Stomach (tissue), 19 donors: Measurements from ENCODE around the gene USP17L13. TPM values are rescaled to one million over a fixed set of nuclear protein-coding genes. Genes with fewer than 3 reads are reported as not detected.
A peak's percentile ranks its signal among the peaks of the same experiment; 100 is the strongest.
"Not testable (repeated sequence)": the region's sequence is repeated elsewhere in the genome, so short reads cannot be mapped to it uniquely, and the experiment has no call there.

Experiments
- DNase-seq, 2 donors: peaks; one replicate each; pipeline versions ENCODE4 v3.0.0 to v3.0.0-alpha.2; 2013 to 2019
- H3K27ac ChIP-seq, 5 donors: fragments of 200-600 bp in 4 of 5; sonication (generic) in 4 of 5; one replicate each; pipeline ENCODE4 v1.5.1; 2013 to 2019; ENCODE audit warnings: mild to moderate bottlenecking in 1 of 5, moderate library complexity in 1 of 5
- H3K27me3 ChIP-seq, 3 donors: fragments of 200-600 bp; sonication (generic); one replicate each; pipeline ENCODE4 v1.5.1; 2017 to 2019; ENCODE audit warnings: mixed run types in 1 of 3
- H3K36me3 ChIP-seq, 4 donors: fragments of 200-600 bp; sonication (generic); 1 replicate in 3 of 4; 2 replicates in 1 of 4; pipeline ENCODE4 v1.5.1; 2016 to 2019
- H3K4me1 ChIP-seq, 4 donors: fragments of 200-600 bp; sonication (generic); one replicate each; pipeline ENCODE4 v1.5.1; 2016 to 2019
- H3K4me3 ChIP-seq, 4 donors: fragments of 200-600 bp; sonication (generic) in 3 of 4; one replicate each; pipeline ENCODE4 v1.5.1; 2016 to 2019; ENCODE audit warnings: mild to moderate bottlenecking in 1 of 4
- H3K9me3 ChIP-seq, 4 donors: fragments of 200-600 bp; sonication (generic); one replicate each; pipeline ENCODE4 v1.5.1; 2016 to 2019
- WGBS, 5 donors: extraction: QIAGEN DNeasy Blood & Tissue Kit in 3 of 5; methylation state at CpG; one replicate each; pipeline versions ENCODE4 v1.1.5 to v1.1.7; 2013 to 2018; 5-methylcytosine and 5-hydroxymethylcytosine counted together
- intact Hi-C: fragments of 100-400 bp; cut with DNase I; formaldehyde crosslinking; loops from one replicate; pipeline ENCODE4 v1.15.1; 2023; ENCODE audit warnings: low total_unique reads
- long read RNA-seq, 10 donors: transcript quantifications; one replicate each; lab custom pipeline, GENCODE V29; 2026
- polyA plus RNA-seq, 3 donors: library from polyadenylated mRNA; stranded (reverse); fragments of 200-250 nt; gene quantifications; one replicate each; pipeline ENCODE4 v1.2.3, GENCODE V29; 2013
- total RNA-seq, 5 donors: library from RNA; depleted of rRNA; stranded (reverse); fragments of >200 nt; gene quantifications; one replicate each; pipeline versions ENCODE4 v1.1.0 to v1.2.3, GENCODE V29; 2014 to 2016
- donor health status: healthy with polysubstance abuse.
- donor health status: Bipolar disorder and iron deficiency.
- donor health status: healthy.

Gene USP17L13
- total RNA-seq (not detected), polyA plus RNA-seq (not detected)
- long read RNA-seq, donor 1: 0 reads
- long read RNA-seq, donor 2: 0 reads
- long read RNA-seq, donor 3: 0 reads
- long read RNA-seq, donor 4: 0 reads
- long read RNA-seq, donor 5: 0 reads
- long read RNA-seq, donor 6: 0 reads
- long read RNA-seq, donor 7: 0 reads
- long read RNA-seq, donor 8: 0 reads
- long read RNA-seq, donor 9: 0 reads
- long read RNA-seq, donor 10: 0 reads

DNA sequence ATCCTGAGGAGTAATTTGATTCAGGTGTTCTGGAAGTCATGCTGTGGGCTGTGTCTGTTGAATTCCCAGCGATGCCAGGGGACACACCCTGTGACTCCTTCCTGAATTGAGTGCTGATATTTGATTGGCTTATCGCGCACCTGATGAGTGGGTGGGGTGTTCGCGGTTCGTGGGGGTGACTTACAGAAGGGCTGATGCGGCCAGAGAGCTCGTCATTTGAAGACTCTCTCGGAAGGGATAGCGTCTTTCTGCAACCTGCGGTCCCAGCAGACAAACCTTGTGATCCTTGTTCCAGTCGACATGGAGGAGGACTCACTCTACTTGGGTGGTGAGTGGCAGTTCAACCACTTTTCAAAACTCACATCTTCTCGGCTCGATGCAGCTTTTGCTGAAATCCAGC is at the start of gene USP17L13:
TSS of gene USP17L13 (plus strand) at position 301 of the 400 bp plus-strand sequence. CDS start at position 301, 0 bp downstream.
- not testable (repeated sequence) for DNase-seq
- no CpG with 5 or more reads among the region's 14 CpGs for WGBS, 5 donors

GRCh38 chr4:9210357-9210756 is 14.3 kb upstream of the USP17L13 start, which contains the start of gene USP17L10:
Gene USP17L10 (plus strand): TSS chr4:9210657. CDS start chr4:9210657, 0 bp downstream.
- 92% methylated on average over 11 of the region's 13 CpGs; no CpG with 5 or more reads in 4 of the 5 donors for WGBS, 5 donors
- intact Hi-C loops, DNase-seq: not testable (repeated sequence)

More for the DNA sequence above, at the start of gene USP17L13:
- H3K36me3 ChIP-seq, H3K27me3 ChIP-seq, H3K4me1 ChIP-seq, H3K4me3 ChIP-seq, H3K27ac ChIP-seq, intact Hi-C loops, H3K9me3 ChIP-seq: not testable (repeated sequence)

DNA sequence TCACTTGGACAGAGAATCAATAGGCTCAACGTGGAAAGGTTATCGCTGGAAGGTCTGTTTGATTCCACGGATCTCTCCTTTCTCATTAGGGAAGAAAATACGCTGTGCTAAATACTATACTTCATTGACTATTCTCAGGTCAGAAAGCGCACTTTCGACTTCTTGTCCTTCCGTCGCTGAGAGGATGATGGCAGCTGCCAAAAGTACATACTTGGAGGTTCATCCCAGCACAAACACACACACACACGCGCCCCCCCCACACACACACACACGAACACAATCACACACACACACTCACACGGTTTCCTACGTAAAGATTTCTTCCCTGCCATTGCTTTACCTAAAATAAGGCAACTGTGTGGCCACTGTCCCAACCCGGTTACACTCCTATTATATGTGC is 10.0 kb upstream of the USP17L13 start:
- H3K27ac ChIP-seq: not testable (repeated sequence)

More at GRCh38 chr4:9210357-9210756, 14.3 kb upstream of the USP17L13 start, which contains the start of gene USP17L10:
- H3K27ac ChIP-seq, H3K36me3 ChIP-seq, H3K9me3 ChIP-seq, H3K4me3 ChIP-seq, H3K27me3 ChIP-seq, H3K4me1 ChIP-seq: not testable (repeated sequence)

DNA sequence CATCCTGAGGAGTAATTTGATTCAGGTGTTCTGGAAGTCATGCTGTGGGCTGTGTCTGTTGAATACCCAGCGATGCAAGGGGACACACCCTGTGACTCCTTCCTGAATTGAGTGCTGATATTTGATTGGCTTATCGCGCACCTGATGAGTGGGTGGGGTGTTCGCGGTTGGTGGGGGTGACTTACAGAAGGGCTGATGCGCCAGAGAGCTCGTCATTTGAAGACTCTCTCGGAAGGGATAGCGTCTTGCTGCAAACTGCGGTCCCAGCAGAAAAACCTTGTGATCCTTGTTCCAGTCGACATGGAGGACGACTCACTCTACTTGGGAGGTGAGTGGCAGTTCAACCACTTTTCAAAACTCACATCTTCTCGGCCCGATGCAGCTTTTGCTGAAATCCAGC is 9.6 kb upstream of the USP17L13 start, which contains the start of gene USP17L11:
TSS of gene USP17L11 (plus strand) at position 301 of the 400 bp plus-strand sequence. CDS start at position 301, 0 bp downstream.
- H3K4me1 ChIP-seq, H3K27me3 ChIP-seq, H3K4me3 ChIP-seq, H3K36me3 ChIP-seq, H3K27ac ChIP-seq, intact Hi-C loops, DNase-seq, H3K9me3 ChIP-seq: not testable (repeated sequence)
- WGBS, 5 donors: 96% methylated on average over 10 of the region's 14 CpGs; no CpG with 5 or more reads in 4 of the 5 donors

More for the DNA sequence above, 10.0 kb upstream of the USP17L13 start:
- H3K4me1 ChIP-seq, intact Hi-C loops, H3K4me3 ChIP-seq, H3K36me3 ChIP-seq, H3K9me3 ChIP-seq, H3K27me3 ChIP-seq: not testable (repeated sequence)
- 73 to 83% (median 81%) methylated on average over 9 to 11 of the region's 14 CpGs for WGBS, 5 donors
- DNase-seq: peak in 1 of 2 donors; percentile 18

GRCh38 chr4:9219852-9220251 is 4.8 kb upstream of the USP17L13 start, which contains the start of gene USP17L12:
Gene USP17L12 (plus strand): TSS chr4:9220152. CDS start chr4:9220152, 0 bp downstream.
- H3K27me3 ChIP-seq, H3K4me1 ChIP-seq, H3K36me3 ChIP-seq, H3K27ac ChIP-seq, H3K9me3 ChIP-seq, intact Hi-C loops, DNase-seq, H3K4me3 ChIP-seq: not testable (repeated sequence)
- WGBS, 5 donors: no CpG with 5 or more reads among the region's 13 CpGs

DNA sequence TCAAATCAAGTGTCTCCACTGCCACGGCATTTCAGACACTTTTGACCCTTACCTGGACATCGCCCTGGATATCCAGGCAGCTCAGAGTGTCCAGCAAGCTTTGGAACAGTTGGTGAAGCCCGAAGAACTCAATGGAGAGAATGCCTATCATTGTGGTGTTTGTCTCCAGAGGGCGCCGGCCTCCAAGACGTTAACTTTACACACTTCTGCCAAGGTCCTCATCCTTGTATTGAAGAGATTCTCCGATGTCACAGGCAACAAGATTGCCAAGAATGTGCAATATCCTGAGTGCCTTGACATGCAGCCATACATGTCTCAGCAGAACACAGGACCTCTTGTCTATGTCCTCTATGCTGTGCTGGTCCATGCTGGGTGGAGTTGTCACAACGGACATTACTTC is 5.6 kb downstream of the USP17L13 start:
- H3K4me1 ChIP-seq, H3K27ac ChIP-seq, intact Hi-C loops, H3K27me3 ChIP-seq, H3K9me3 ChIP-seq, H3K4me3 ChIP-seq, H3K36me3 ChIP-seq: not testable (repeated sequence)
- 88 to 92% (median 89%) methylated on average over 2 to 5 of the region's 8 CpGs for WGBS, 5 donors
- peak in 1 of 2 donors; percentile 22 for DNase-seq

GRCh38 chr4:9234085-9234484 is 9.4 kb downstream of the USP17L13 start, which contains the start of gene USP17L15:
Gene USP17L15 (plus strand): TSS chr4:9234385. CDS start chr4:9234385, 0 bp downstream.
- H3K4me3 ChIP-seq, H3K36me3 ChIP-seq, DNase-seq, H3K27ac ChIP-seq, intact Hi-C loops, H3K27me3 ChIP-seq, H3K9me3 ChIP-seq, H3K4me1 ChIP-seq: not testable (repeated sequence)
- WGBS, 5 donors: no CpG with 5 or more reads among the region's 15 CpGs

GRCh38 chr4:9238461-9238860 is 13.8 kb downstream of the USP17L13 start:
- intact Hi-C loops, H3K4me3 ChIP-seq, H3K27ac ChIP-seq, H3K27me3 ChIP-seq, H3K36me3 ChIP-seq, H3K4me1 ChIP-seq, H3K9me3 ChIP-seq: not testable (repeated sequence)
- WGBS, 5 donors: 77 to 84% (median 83%) methylated on average over 8 to 11 of the region's 12 CpGs; no CpG with 5 or more reads in 2 of the 5 donors
- peak; percentile 1 to 18 for DNase-seq

- H3K27me3 ChIP-seq, H3K9me3 ChIP-seq, H3K4me1 ChIP-seq, H3K27ac ChIP-seq, DNase-seq, intact Hi-C loops, H3K4me3 ChIP-seq, H3K36me3 ChIP-seq: not testable (repeated sequence)
- 86 to 98% (median 96%) methylated on average over 5 to 7 of the region's 14 CpGs for WGBS, 5 donors
Observed at GRCh38 chr4:9243579-9243978, 18.9 kb downstream of the USP17L13 start, which contains the start of gene USP17L17. Gene USP17L17 (plus strand): TSS chr4:9243879. CDS start chr4:9243879, 0 bp downstream.

GRCh38 chr4:9247953-9248680 is 23.4 kb downstream of the USP17L13 start, which contains the start of gene USP17L18:
Gene USP17L18 (plus strand): TSS chr4:9248630. CDS start chr4:9248630, 0 bp downstream.
- H3K9me3 ChIP-seq, intact Hi-C loops, H3K36me3 ChIP-seq, H3K27ac ChIP-seq, H3K4me1 ChIP-seq, H3K27me3 ChIP-seq, H3K4me3 ChIP-seq: not testable (repeated sequence)
- WGBS, 5 donors: 84 to 92% (median 87%) methylated on average over 8 to 20 of the region's 26 CpGs
- DNase-seq: peak; percentile 3 to 26

GRCh38 chr4:9253078-9253477 is 28.4 kb downstream of the USP17L13 start, which contains the start of gene USP17L19:
Gene USP17L19 (plus strand): TSS chr4:9253378. CDS start chr4:9253378, 0 bp downstream.
- H3K36me3 ChIP-seq, H3K4me1 ChIP-seq, H3K9me3 ChIP-seq, H3K27ac ChIP-seq, H3K4me3 ChIP-seq, DNase-seq, intact Hi-C loops, H3K27me3 ChIP-seq: not testable (repeated sequence)
- no CpG with 5 or more reads among the region's 13 CpGs for WGBS, 5 donors
